ENCODE data around the gene BRD9.
"Not testable (repeated sequence)": the region's sequence is repeated elsewhere in the genome, so short reads cannot be mapped to it uniquely, and the experiment has no call there.

BRD9 gene

DNA sequence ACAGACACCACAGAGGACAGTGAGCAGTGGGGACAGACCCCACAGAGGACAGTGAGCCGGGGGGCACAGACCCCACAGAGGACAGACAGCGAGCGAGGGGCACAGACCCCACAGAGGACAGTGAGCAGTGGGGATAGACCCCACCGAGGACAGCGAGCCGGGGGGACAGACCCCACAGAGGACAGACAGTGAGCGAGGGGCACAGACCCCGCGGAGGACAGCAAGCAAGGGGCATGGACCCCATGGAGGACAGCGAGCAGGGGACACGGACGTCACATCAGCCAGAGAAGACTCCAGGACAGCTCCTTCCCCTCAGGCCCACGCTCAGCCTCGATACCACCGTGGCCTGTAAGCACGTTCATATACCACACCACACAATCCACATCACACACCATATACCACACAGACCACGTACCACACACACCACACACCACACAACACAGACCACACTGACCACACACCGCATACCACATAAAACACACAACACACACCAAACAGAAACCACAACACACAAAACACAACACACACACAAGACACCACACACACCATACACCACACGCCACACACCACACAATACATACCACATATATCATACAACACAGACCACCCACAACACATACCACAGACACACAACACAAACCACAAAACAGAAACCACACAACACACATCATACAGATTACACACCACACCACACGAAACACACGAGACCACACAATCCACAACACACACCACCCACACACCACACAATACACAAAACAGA lies 36.6 kb downstream of the BRD9 start:
- H3K4me3 ChIP-seq (ENCODE audit: low read depth, low read length) = no peak overlapping the region
- no peak for TF ChIP-seq CTCF (IDR thresholded peaks at IDR 0.05; ENCODE audit: insufficient read depth, low read depth, low read length, missing control alignments)
- no peak for DNase-seq (ENCODE audit: low read depth)

DNA sequence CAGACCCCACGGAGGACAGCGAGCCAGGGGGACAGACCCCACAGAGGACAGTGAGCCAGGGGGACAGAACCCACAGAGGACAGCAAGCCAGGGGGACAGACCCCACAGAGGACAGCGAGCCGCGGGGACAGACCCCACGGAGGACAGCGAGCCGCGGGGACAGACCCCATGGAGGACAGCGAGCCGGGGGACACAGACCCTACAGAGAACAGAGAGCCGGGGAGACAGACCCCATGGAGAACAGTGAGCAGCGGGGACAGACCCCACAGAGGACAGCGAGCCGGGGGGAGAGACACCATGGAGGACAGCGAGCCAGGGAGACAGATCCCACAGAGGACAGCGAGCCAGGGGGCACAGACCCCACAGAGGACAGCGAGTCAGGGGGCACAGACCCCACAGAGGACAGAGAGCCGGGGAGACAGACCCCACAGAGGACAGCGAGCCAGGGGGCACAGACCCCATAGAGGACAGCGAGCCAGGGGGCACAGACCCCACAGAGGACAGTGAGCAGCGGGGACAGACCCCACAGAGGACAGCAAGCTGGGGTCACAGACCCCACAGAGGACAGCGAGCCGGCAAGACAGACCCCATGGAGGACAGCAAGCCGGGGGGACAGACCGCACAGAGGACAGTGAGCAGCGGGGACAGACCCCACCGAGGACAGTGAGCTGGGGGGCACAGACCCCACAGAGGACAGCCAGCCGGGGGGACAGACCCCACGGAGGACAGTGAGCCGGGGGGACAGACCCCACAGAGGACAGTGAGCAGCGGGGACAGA lies 37.4 kb downstream of the BRD9 start:
- no peak for DNase-seq (ENCODE audit: low read depth)
- no peak overlapping the region for H3K4me3 ChIP-seq (ENCODE audit: low read depth, low read length)
- TF ChIP-seq CTCF (IDR thresholded peaks at IDR 0.05; ENCODE audit: insufficient read depth, low read depth, low read length, missing control alignments) = no peak

DNA sequence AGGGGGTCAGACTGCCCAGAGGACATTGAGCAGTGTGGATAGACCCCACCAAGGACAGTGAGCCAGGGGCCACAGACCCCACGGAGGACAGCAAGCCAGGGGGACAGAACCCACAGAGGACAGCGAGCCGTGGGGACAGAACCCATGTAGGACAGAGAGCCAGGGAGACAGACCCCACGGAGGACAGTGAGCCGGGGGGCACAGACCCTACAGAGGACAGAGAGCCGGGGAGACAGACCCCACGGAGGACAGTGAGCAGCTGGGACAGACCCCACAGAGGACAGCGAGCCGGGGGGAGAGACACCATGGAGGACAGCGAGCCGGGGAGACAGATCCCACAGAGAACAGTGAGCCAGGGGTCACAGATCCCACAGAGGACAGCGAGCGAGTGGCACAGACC lies 38.4 kb downstream of the BRD9 start:
- DNase-seq (ENCODE audit: low read depth) = no peak
- H3K4me3 ChIP-seq (ENCODE audit: low read depth, low read length) = no peak overlapping the region
- no peak for TF ChIP-seq CTCF (IDR thresholded peaks at IDR 0.05; ENCODE audit: insufficient read depth, low read depth, low read length, missing control alignments)

GRCh38 chr5:853416-854090 lies 39.0 kb downstream of the BRD9 start:
- not testable (repeated sequence) for DNase-seq (ENCODE audit: low read depth); H3K4me3 ChIP-seq (ENCODE audit: low read depth, low read length)

GRCh38 chr5:852431-853401 lies 39.9 kb downstream of the BRD9 start:
- no peak for DNase-seq (ENCODE audit: low read depth)
- TF ChIP-seq CTCF (IDR thresholded peaks at IDR 0.05; ENCODE audit: insufficient read depth, low read depth, low read length, missing control alignments) = no peak
- H3K4me3 ChIP-seq (ENCODE audit: low read depth, low read length) = no peak overlapping the region

- no peak for TF ChIP-seq CTCF (IDR thresholded peaks at IDR 0.05; ENCODE audit: insufficient read depth, low read depth, low read length, missing control alignments)
- DNase-seq (ENCODE audit: low read depth) = no peak
- H3K4me3 ChIP-seq (ENCODE audit: low read depth, low read length) = no peak overlapping the region
Measured at GRCh38 chr5:852018-852417, 40.6 kb downstream of the BRD9 start.

Measured in GM12865 (cell line).